LoVo (cell line): ENCODE results near the gene AGAP1.

Experiments used
- DNase-seq: peaks from one replicate; pipeline ENCODE4 v3.0.0-alpha.2; 2016; ENCODE audit warnings: low spot score

The AGAP1 gene

DNA sequence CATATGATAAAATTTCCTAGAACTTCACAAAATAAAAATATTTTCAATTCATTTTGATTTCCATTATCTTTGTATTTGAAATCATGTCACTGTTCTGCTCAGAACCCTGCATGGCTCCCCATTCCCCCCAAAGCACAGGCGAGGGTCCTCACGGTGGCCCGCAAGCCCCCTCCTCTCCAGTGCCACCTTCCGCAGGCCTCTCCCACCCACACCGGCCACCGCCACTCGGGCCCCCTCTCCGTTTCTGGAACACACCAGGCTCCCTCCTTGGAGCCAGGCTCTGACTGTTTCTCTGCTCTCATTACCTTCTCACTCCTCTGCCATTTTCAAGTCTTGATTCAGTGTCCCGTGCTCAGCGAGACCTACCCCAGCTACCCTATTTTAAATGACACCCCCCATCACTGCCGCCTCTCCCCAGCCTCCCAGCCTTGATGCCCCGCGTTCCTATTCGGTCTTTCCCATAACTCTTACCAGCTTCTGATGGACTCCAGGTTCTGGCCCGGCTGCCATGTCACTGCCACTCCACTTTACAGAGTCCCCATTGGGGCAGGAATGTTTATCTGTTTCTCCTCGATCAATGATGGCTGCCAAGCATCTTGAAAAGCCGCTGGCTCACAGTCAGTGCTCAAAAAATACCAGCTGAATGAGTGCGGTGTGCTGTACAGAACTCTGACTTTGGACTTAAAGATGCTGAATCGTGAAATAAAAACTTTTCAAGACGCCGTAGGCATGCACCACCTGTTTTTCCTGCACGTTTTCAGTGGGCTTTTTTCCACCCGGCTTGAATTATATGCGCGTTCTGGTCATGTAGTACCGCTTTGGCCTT lies 473.3 kb downstream of the AGAP1 start:
- no peak for DNase-seq

GRCh38 chr2:235968155-235968554 lies 474.3 kb downstream of the AGAP1 start:
- DNase-seq, result no peak

- DNase-seq, result no peak
Measured at GRCh38 chr2:235968616-235969324, 474.9 kb downstream of the AGAP1 start.

- DNase-seq, result no peak
Measured at GRCh38 chr2:235970204-235971040, 476.6 kb downstream of the AGAP1 start.

GRCh38 chr2:235976516-235976915 lies 482.7 kb downstream of the AGAP1 start:
- DNase-seq, result no peak

- DNase-seq, result no peak
Measured at GRCh38 chr2:235976956-235977355, 483.1 kb downstream of the AGAP1 start.

- DNase-seq, result no peak
Measured at GRCh38 chr2:235977445-235977844, 483.6 kb downstream of the AGAP1 start.

- no peak for DNase-seq
Measured at GRCh38 chr2:235978022-235978421, 484.2 kb downstream of the AGAP1 start.

- no peak for DNase-seq
Measured at GRCh38 chr2:235979037-235979436, 485.2 kb downstream of the AGAP1 start.

DNA sequence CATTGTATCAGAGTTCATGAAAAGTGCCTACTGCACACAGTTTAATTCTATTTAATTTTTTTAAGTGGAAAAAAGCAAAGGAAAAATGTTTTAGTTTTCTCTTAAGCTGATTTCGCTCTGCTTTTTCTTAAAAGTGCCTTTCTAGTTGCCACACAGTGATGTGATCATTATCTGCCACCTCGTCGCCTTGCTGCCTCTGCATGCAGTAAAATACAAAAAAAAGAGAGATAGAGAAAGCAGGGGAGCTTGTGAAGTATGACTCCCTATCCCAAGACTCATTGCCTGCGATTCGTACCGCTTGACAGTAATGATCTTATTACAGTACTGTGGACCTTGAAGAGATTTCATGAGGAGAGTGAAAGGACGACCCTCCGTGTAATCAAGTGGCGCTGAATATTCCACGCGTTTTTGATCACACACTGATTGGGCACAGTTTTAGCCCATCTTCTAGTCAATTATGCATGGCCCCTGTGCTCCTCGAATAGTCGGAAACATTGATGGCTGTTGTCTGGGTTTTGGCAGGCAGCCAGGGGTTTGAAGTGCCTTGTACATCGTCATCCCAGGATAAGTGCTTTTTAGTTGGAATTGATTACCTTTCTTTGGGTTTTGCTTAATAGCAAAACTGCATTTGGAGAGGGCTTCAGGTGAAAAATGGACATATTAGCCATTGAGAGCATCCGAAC lies 486.1 kb downstream of the AGAP1 start:
- DNase-seq, result no peak

DNA sequence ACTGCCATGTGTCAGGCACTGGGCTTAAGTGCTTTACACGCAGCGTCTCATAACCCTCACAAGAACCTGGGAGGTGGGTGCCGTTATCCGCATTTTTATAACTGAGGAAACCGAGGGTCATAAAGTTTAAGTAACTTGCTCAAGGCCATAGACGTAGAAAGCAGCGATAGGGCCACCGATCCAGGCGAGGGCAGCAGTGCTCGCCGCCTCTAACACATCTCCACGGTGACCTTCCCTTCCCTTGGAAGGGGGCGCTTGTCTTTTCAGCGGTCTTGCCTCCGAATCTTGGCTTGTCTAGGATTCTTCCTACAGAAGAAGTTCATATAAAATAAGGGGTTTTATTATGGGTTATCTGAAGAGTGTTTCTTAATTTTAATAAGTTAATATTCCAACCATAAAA lies 487.8 kb downstream of the AGAP1 start:
- no peak for DNase-seq

DNA sequence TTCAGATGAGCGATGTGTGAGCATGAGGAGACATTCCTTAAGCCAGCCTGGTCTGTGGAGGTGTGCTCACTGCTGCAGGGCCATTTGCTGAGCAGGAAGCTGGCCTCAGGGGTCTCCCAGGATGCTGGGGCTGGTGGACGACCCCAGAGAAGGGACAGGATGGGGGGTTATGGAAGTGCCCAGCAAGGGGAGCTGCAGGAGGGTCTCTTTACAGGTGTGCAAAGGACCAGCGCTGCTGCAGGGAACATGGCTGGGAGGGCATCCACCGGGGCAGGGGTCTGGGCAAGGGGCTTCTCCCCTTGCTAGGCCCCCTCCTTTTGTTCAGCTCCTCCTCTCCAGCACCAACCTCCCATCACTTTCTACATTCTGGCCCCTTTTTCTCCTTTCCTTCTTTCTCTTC lies 489.2 kb downstream of the AGAP1 start:
- no peak for DNase-seq

- no peak for DNase-seq
Measured at GRCh38 chr2:235984552-235984951, 490.7 kb downstream of the AGAP1 start.

- no peak for DNase-seq
Measured at GRCh38 chr2:235986361-235986760, 492.5 kb downstream of the AGAP1 start.

GRCh38 chr2:235988271-235989015 lies 494.6 kb downstream of the AGAP1 start:
- DNase-seq, result no peak

GRCh38 chr2:235989591-235989990 lies 495.7 kb downstream of the AGAP1 start:
- DNase-seq, result no peak

DNA sequence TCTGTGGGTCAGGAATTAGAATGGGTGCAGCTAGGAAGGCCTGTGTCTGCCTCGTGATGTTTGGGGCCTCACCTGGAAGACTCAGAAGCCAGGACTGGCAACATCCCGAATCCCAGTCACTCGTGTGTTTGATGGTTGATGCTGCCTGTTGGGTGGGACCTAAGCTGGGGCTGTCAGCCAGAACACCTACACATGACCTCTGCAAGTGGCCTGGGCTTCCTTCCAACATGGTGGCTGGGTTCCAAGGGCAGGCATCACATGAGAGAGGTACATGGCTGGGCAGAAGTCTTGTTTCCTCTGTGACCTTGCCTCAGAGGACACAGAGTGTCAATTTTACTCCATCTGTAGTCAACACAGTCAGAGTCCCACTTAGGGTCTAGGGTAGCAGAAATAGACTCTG lies 496.5 kb downstream of the AGAP1 start:
- no peak for DNase-seq

DNA sequence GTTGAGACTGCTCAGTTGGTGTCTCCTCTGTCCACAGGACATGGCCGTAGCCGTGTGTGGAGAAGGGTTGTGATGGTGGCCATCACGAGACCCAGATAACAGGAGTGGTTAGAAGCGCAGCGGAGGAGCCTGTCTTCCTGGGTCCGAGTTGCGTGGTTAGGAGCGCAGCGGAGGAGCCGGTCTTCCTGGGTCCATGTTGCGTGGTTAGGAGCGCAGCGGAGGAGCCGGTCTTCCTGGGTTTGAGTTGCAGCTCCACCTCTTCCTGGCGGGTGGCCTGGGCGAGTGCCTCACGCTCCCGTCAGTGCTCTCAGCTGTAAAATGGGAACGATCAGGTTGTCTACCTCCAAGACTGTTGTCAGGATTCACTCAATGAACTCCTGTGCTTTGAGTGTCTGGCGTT lies 498.2 kb downstream of the AGAP1 start:
- no peak for DNase-seq

- no peak for DNase-seq
Measured at GRCh38 chr2:235996419-235996818, 502.6 kb downstream of the AGAP1 start.

DNA sequence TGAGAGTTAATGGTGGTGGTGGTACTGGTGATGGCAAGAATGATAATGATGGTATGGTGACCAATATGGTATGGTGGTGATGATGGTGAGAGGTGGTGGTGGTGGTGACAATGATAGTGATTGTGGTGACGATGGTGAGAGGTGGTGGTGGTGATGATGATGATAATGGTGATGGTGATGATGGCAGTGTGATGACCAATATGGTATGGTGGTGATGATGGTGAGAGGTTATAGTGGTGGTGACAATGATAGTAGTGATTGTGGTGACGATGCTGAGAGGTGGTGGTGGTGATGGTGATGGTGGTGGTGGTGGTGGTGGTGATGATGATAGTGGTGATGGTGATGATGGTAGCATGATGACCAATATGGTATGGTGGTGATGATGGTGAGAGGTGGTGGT lies 505.2 kb downstream of the AGAP1 start:
- DNase-seq, result no peak

DNA sequence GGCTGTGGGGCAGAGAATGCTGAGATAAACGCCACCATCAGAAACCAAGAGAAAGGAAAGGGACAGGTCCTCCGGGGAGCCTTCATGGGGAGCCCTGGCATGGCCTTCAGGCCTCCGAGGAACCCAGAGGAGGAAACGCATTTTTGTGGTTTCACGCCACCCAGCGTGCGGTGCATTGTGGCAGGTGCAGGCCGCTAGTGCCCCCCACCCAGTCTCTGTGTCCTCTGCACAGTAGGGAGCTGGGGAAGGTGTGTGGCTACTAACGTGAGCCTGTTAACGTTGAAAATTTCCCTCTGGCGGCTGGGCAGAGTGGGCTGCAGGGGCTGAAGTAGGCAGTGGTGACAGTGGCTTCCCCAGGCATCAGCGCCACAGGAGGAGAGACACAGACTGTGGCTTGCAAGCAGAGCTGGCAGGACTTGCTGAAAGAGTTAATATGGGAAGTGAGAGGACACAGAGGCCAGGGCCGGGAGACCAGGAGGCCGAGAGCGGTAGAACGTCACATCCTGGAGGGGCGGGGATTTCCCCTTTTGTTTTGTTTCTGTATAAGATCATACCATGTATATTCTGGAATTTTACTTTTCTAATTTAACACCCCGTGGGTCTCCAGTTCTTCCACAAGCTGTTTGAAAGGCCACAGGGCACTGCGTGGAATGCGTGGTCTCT lies 507.5 kb downstream of the AGAP1 start:
- DNase-seq, result no peak
